SU-DHL-6 (cell line): ENCODE data around the gene OLFM1.

Source experiments
- H2AFZ ChIP-seq: fragments of 200-600 bp; sonication (generic); 2 replicates; pipeline ENCODE4 v1.6.1; 2014; ENCODE audit warnings: low read depth, mild to moderate bottlenecking, moderate library complexity, mixed read lengths, antibody characterized with exemption, low read length; ENCODE audit not compliant: severe bottlenecking
- H3F3A ChIP-seq: fragments of 200-600 bp; shearing (Covaris generic); 2 replicates; pipeline ENCODE4 v1.6.0; 2016; ENCODE audit warnings: antibody characterized with exemption, mild to moderate bottlenecking; ENCODE audit not compliant: insufficient read depth
- H3K27ac ChIP-seq: fragments of 200-600 bp; sonication (generic); 2 replicates; pipeline ENCODE4 v1.5.1; 2016; ENCODE audit warnings: low read depth, mild to moderate bottlenecking, low read length, moderate library complexity, mixed read lengths
- H3K27me3 ChIP-seq: fragments of 200-600 bp; sonication (generic), shearing (Covaris generic); 2 replicates; pipeline ENCODE4 v1.6.0; 2014; ENCODE audit warnings: mild to moderate bottlenecking, low read length
- H3K36me3 ChIP-seq: fragments of 200-600 bp; sonication (generic); 2 replicates; pipeline ENCODE4 v1.6.1; 2014; ENCODE audit warnings: mild to moderate bottlenecking, low read length, mixed read lengths
- H3K4me2 ChIP-seq: fragments of 300-600, 200-600 bp; shearing (Covaris generic), sonication (generic); 2 replicates; pipeline ENCODE4 v1.6.0; 2014; ENCODE audit warnings: low read length, low read depth, mild to moderate bottlenecking; ENCODE audit not compliant: poor library complexity, severe bottlenecking
- H3K4me3 ChIP-seq: fragments of 200-600 bp; sonication (generic); 2 replicates; pipeline ENCODE4 v1.5.1; 2014; ENCODE audit warnings: antibody characterized with exemption, low read length, mild to moderate bottlenecking, mixed read lengths; ENCODE audit not compliant: insufficient read depth, poor library complexity, severe bottlenecking
- H3K79me2 ChIP-seq: fragments of 200-600 bp; sonication (generic); 2 replicates; pipeline ENCODE4 v1.6.1; 2014; ENCODE audit warnings: mild to moderate bottlenecking, low read length, moderate library complexity; ENCODE audit not compliant: insufficient read depth
- H3K9ac ChIP-seq: fragments of 200-600 bp; sonication (generic); 2 replicates; pipeline ENCODE4 v1.7.0; 2014; ENCODE audit warnings: mild to moderate bottlenecking, low read length
- H3K9me2 ChIP-seq: fragments of 200-600 bp; sonication (generic); replicated peaks from 2 replicates; pipeline ENCODE4 v1.6.1; 2014; ENCODE audit warnings: low read length; ENCODE audit not compliant: insufficient read depth
- H3K9me3 ChIP-seq: fragments of 200-600 bp; sonication (generic); 2 replicates; pipeline ENCODE4 v1.6.1; 2014; ENCODE audit warnings: low read length, mixed read lengths; ENCODE audit not compliant: insufficient read depth
- H4K20me1 ChIP-seq: fragments of 200-600 bp; sonication (generic); 2 replicates; pipeline ENCODE4 v1.6.1; 2014; ENCODE audit warnings: low read depth, mild to moderate bottlenecking, antibody characterized with exemption, low read length, moderate library complexity, mixed read lengths
- CTCF ChIP-seq: fragments of 200-600 bp; sonication (generic); IDR thresholded peaks from one replicate; pipeline ENCODE4 v1.5.1; 2017; ENCODE audit warnings: antibody characterized with exemption, mild to moderate bottlenecking, low read length, moderate library complexity; ENCODE audit not compliant: insufficient read depth, poor library complexity, severe bottlenecking
- EZH2phosphoT487 ChIP-seq: fragments of 200-600 bp; sonication (generic), shearing (Covaris generic); conservative IDR thresholded peaks from 2 replicates; pipeline ENCODE4 v1.6.1; 2018; ENCODE audit warnings: mild to moderate bottlenecking, antibody characterized with exemption, low read length, moderate library complexity, mixed read lengths

The OLFM1 gene

GRCh38 chr9:135163023-135163780 is 75.7 kb downstream of the OLFM1 start:
- Histone ChIP-seq H3K9ac (no peak overlapping the region), H3F3A (no peaks in the 10 kb centered on the region), H3K27ac (no peak overlapping the region), H3K79me2 (no peaks in the 10 kb centered on the region), H2AFZ (no peak overlapping the region), H3K36me3 (no peaks in the 10 kb centered on the region), H3K27me3 (no peaks in the 10 kb centered on the region), H4K20me1 (no peaks in the 10 kb centered on the region), H3K4me3 (no peak overlapping the region), H3K9me2 (no peaks in the 10 kb centered on the region), H3K4me2 (no peak overlapping the region), H3K9me3 (no peaks in the 10 kb centered on the region)
- no peak for TF ChIP-seq EZH2phosphoT487
- no peak for TF ChIP-seq CTCF

GRCh38 chr9:135164036-135164435 is 76.6 kb downstream of the OLFM1 start:
- H3K9ac ChIP-seq, result no peak overlapping the region
- H3K27me3 ChIP-seq, result no peaks in the 10 kb centered on the region
- no peak overlapping the region for H3K4me3 ChIP-seq
- no peak for TF ChIP-seq CTCF
- no peak for TF ChIP-seq EZH2phosphoT487
- H4K20me1 ChIP-seq, result no peaks in the 10 kb centered on the region
- H3K79me2 ChIP-seq, result no peaks in the 10 kb centered on the region
- no peaks in the 10 kb centered on the region for H3F3A ChIP-seq
- no peaks in the 10 kb centered on the region for H3K36me3 ChIP-seq
- no peak overlapping the region for H3K4me2 ChIP-seq
- H2AFZ ChIP-seq, result no peak overlapping the region
- H3K9me3 ChIP-seq, result no peaks in the 10 kb centered on the region
- no peaks in the 10 kb centered on the region for H3K9me2 ChIP-seq
- no peak overlapping the region for H3K27ac ChIP-seq

- Histone ChIP-seq H4K20me1 (no peaks in the 10 kb centered on the region), H3K9me3 (no peaks in the 10 kb centered on the region), H3K9ac (no peak overlapping the region), H3K79me2 (no peaks in the 10 kb centered on the region), H3K4me3 (no peak overlapping the region), H3K9me2 (no peaks in the 10 kb centered on the region), H2AFZ (no peak overlapping the region), H3K27ac (no peak overlapping the region), H3K36me3 (no peaks in the 10 kb centered on the region), H3K27me3 (no peaks in the 10 kb centered on the region), H3F3A (no peaks in the 10 kb centered on the region), H3K4me2 (no peak overlapping the region)
- TF ChIP-seq EZH2phosphoT487, result no peak
- TF ChIP-seq CTCF, result no peak
These were observed 77.7 kb downstream of the OLFM1 start for GRCh38 chr9:135165003-135165711.
